ENCODE results near the gene HOGA1.

HOGA1 gene

GRCh38 chr10:97651773-97652172 is 67.6 kb downstream of the HOGA1 start:
- no peak for DNase-seq

DNA sequence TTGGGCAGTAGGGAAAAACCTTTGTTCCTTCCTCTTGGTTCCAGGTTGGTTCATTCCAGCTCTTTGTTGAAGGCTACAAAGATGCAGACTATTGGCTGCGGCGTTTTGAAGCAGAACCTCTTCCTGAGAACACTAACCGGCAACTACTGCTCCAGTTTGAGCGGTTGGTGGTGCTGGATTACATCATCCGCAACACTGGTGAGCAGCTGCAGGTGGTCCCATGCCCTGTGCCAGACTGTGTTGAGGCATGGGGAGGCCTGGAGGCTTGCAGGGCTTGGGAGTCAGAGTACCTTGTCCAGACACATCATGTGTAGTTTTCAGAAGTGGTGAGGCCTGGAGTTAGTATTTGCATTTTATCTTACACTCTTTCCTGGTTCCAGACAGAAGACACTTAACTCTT is 72.6 kb downstream of the HOGA1 start:
- DNase-seq: no peak

DNA sequence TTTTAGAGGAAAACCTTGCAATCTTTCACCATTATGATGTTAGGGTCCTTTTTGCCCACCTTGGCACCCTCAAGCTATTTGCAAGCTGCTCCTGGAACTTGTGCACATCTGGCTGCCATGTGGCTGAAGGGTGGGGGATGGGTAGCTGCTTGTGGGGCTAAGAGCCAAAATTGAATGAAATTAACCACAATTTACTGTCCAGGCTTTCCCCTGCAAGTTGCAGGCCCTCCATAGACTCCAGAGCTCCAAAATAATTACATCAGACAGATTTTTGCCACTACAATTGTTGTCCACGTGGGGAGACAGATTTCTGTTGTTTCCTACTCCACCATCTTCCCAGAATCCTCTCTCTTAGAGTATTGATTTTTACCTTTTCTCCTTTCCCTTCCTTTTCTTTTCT is 75.4 kb downstream of the HOGA1 start:
- peak; percentile 18 for DNase-seq
